NT2/D1 (cell line): Measurements from ENCODE around the gene RNLS.

Experiments used
- DNase-seq: peaks from one replicate; pipeline ENCODE4 v3.0.0-alpha.2; 2011; ENCODE audit warnings: low read depth, low spot score
- H3K27me3 ChIP-seq: 2 replicates; pipeline ENCODE4 v1.6.0; 2011; ENCODE audit warnings: mild to moderate bottlenecking; ENCODE audit not compliant: insufficient read length, insufficient read depth
- H3K36me3 ChIP-seq: 2 replicates; pipeline ENCODE4 v1.6.1; 2011; ENCODE audit warnings: mild to moderate bottlenecking, low read length, mixed read lengths; ENCODE audit not compliant: insufficient read depth, insufficient read length
- H3K4me1 ChIP-seq: 2 replicates; pipeline ENCODE4 v1.5.1; 2011; ENCODE audit not compliant: insufficient read depth, insufficient read length
- H3K4me3 ChIP-seq: 2 replicates; pipeline ENCODE4 v1.5.1; 2011; ENCODE audit warnings: low read depth; ENCODE audit not compliant: insufficient read length
- H3K9ac ChIP-seq: 2 replicates; pipeline ENCODE4 v1.6.0; 2011; ENCODE audit warnings: low read depth; ENCODE audit not compliant: insufficient read length
- H3K9me3 ChIP-seq: 2 replicates; pipeline ENCODE4 v1.5.1; 2011; ENCODE audit warnings: mild to moderate bottlenecking, low read length; ENCODE audit not compliant: insufficient read depth
- SUZ12 ChIP-seq: IDR thresholded peaks from 2 replicates; pipeline ENCODE4 v1.6.1; 2011; ENCODE audit not compliant: insufficient read length, insufficient read depth; ENCODE audit errors: extremely low read depth
- YY1 ChIP-seq: IDR thresholded peaks from 2 replicates; pipeline ENCODE4 v1.6.1; 2011; ENCODE audit not compliant: insufficient read length, insufficient read depth
- ZNF274 ChIP-seq: IDR thresholded peaks from 2 replicates; pipeline ENCODE4 v1.6.1; 2011; ENCODE audit warnings: mild to moderate bottlenecking, low read depth, low read length

Gene RNLS

GRCh38 chr10:88500656-88501055 is 82.5 kb downstream of the RNLS start:
- no peaks in the 10 kb centered on the region for H3K27me3 ChIP-seq
- no peaks in the 10 kb centered on the region for H3K4me1 ChIP-seq
- H3K9ac ChIP-seq, result no peak overlapping the region
- no peak overlapping the region for H3K4me3 ChIP-seq
- H3K9me3 ChIP-seq, result no peaks in the 10 kb centered on the region
- DNase-seq, result no peak
- TF ChIP-seq ZNF274 (no peak), YY1 (no peak), SUZ12 (no peak)
- H3K36me3 ChIP-seq, result no peaks in the 10 kb centered on the region

- TF ChIP-seq ZNF274 (no peak), YY1 (no peak), SUZ12 (no peak)
- Histone ChIP-seq H3K9ac (no peak overlapping the region), H3K36me3 (no peaks in the 10 kb centered on the region), H3K4me1 (no peaks in the 10 kb centered on the region), H3K4me3 (no peak overlapping the region), H3K27me3 (no peaks in the 10 kb centered on the region), H3K9me3 (no peaks in the 10 kb centered on the region)
- DNase-seq, result no peak
Measured at GRCh38 chr10:88499569-88500470, 83.3 kb downstream of the RNLS start.

GRCh38 chr10:88497913-88498312 is 85.2 kb downstream of the RNLS start:
- H3K9ac ChIP-seq, result no peak overlapping the region
- TF ChIP-seq YY1 (no peak), ZNF274 (no peak), SUZ12 (no peak)
- no peaks in the 10 kb centered on the region for H3K27me3 ChIP-seq
- no peaks in the 10 kb centered on the region for H3K4me1 ChIP-seq
- H3K9me3 ChIP-seq, result no peaks in the 10 kb centered on the region
- no peaks in the 10 kb centered on the region for H3K36me3 ChIP-seq
- DNase-seq, result no peak
- H3K4me3 ChIP-seq, result no peak overlapping the region

- H3K4me3 ChIP-seq, result no peak overlapping the region
- no peaks in the 10 kb centered on the region for H3K27me3 ChIP-seq
- H3K36me3 ChIP-seq, result no peaks in the 10 kb centered on the region
- H3K4me1 ChIP-seq, result no peaks in the 10 kb centered on the region
- TF ChIP-seq SUZ12 (no peak), ZNF274 (no peak), YY1 (no peak)
- no peak overlapping the region for H3K9ac ChIP-seq
- DNase-seq, result no peak
- no peaks in the 10 kb centered on the region for H3K9me3 ChIP-seq
Measured at GRCh38 chr10:88494537-88494936, 88.6 kb downstream of the RNLS start.

GRCh38 chr10:88493691-88494483 is 89.2 kb downstream of the RNLS start:
- Histone ChIP-seq H3K9me3 (no peaks in the 10 kb centered on the region), H3K4me3 (no peak overlapping the region), H3K36me3 (no peaks in the 10 kb centered on the region), H3K27me3 (no peaks in the 10 kb centered on the region), H3K9ac (no peak overlapping the region), H3K4me1 (no peaks in the 10 kb centered on the region)
- DNase-seq, result no peak
- TF ChIP-seq SUZ12 (no peak), ZNF274 (no peak), YY1 (no peak)

- no peak for DNase-seq
- H3K9ac ChIP-seq, result no peak overlapping the region
- no peak for TF ChIP-seq ZNF274
- no peaks in the 10 kb centered on the region for H3K9me3 ChIP-seq
- no peaks in the 10 kb centered on the region for H3K27me3 ChIP-seq
- H3K4me1 ChIP-seq, result no peaks in the 10 kb centered on the region
- H3K36me3 ChIP-seq, result no peaks in the 10 kb centered on the region
- H3K4me3 ChIP-seq, result no peak overlapping the region
Measured at GRCh38 chr10:88491314-88491713, 91.8 kb downstream of the RNLS start.

- Histone ChIP-seq H3K4me3 (no peak overlapping the region), H3K36me3 (no peaks in the 10 kb centered on the region), H3K9ac (no peak overlapping the region), H3K27me3 (no peaks in the 10 kb centered on the region), H3K4me1 (no peaks in the 10 kb centered on the region), H3K9me3 (no peaks in the 10 kb centered on the region)
- DNase-seq, result no peak
- TF ChIP-seq SUZ12 (no peak), YY1 (no peak), ZNF274 (no peak)
Measured at GRCh38 chr10:88490231-88490980, 92.7 kb downstream of the RNLS start.
